ENCODE data around the gene ACTG2.
A peak's percentile ranks its signal among the peaks of the same experiment; 100 is the strongest.

Gene ACTG2

GRCh38 chr2:73915437-73915993 lies 22.7 kb downstream of the ACTG2 start:
- no peak for DNase-seq

GRCh38 chr2:73916666-73917065 lies 23.9 kb downstream of the ACTG2 start:
- DNase-seq = no peak

- no peak for DNase-seq
Observed at GRCh38 chr2:73917296-73917695, 24.5 kb downstream of the ACTG2 start.

GRCh38 chr2:73917696-73918207 lies 24.9 kb downstream of the ACTG2 start:
- no peak for DNase-seq

GRCh38 chr2:73918856-73919255 lies 26.0 kb downstream of the ACTG2 start:
- no peak for DNase-seq

- no peak for DNase-seq
Observed at GRCh38 chr2:73919596-73920228, 26.9 kb downstream of the ACTG2 start.

GRCh38 chr2:73920577-73921545 lies 28.1 kb downstream of the ACTG2 start:
- peak; percentile 95 for DNase-seq

GRCh38 chr2:73921581-73921980 lies 28.8 kb downstream of the ACTG2 start:
- DNase-seq = no peak

GRCh38 chr2:73922681-73923080 lies 29.9 kb downstream of the ACTG2 start:
- DNase-seq = no peak

GRCh38 chr2:73925033-73925704 lies 32.4 kb downstream of the ACTG2 start:
- peak; percentile 15 for DNase-seq

GRCh38 chr2:73925853-73926492 lies 33.2 kb downstream of the ACTG2 start:
- DNase-seq = peak; percentile 26

GRCh38 chr2:73926493-73927327 lies 33.9 kb downstream of the ACTG2 start, which contains the start of gene DGUOK:
DGUOK (plus strand) TSS chr2:73926880; CDS start chr2:73926911, 31 bp downstream.
- DNase-seq = peak; percentile 99

GRCh38 chr2:73927344-73927743 lies 34.5 kb downstream of the ACTG2 start:
- no peak for DNase-seq

- no peak for DNase-seq
Observed at GRCh38 chr2:73928963-73929347, 36.1 kb downstream of the ACTG2 start.

- no peak for DNase-seq
Observed at GRCh38 chr2:73930386-73930785, 37.6 kb downstream of the ACTG2 start.

- no peak for DNase-seq
Observed at GRCh38 chr2:73931531-73932500, 39.0 kb downstream of the ACTG2 start.

- peak; percentile 26 for DNase-seq
Observed at GRCh38 chr2:73933194-73933593, 40.4 kb downstream of the ACTG2 start.

GRCh38 chr2:73935641-73936040 lies 42.8 kb downstream of the ACTG2 start:
- DNase-seq = no peak

GRCh38 chr2:73937103-73937885 lies 44.5 kb downstream of the ACTG2 start:
- no peak for DNase-seq

Data from NCI-H82 (cell line).